H1 (cell line): Measurements from ENCODE around the gene PXDN. TPM values are rescaled to one million over a fixed set of nuclear protein-coding genes. Genes with fewer than 3 reads are reported as not detected.

Experiments
- BACH1 ChIP-seq: IDR thresholded peaks from 2 replicates; pipeline ENCODE4 v1.6.1; 2012; ENCODE audit warnings: low read length, improper control_type of control experiment
- CBX5 ChIP-seq: fragments of 300-800, 300-1000 bp; sonication (generic); IDR thresholded peaks from 2 replicates; pipeline ENCODE4 v1.7.1; 2016; ENCODE audit warnings: antibody characterized with exemption, low read length, low read depth
- CBX8 ChIP-seq: fragments of 300-800, 300-1000 bp; sonication (generic); IDR thresholded peaks from 2 replicates; pipeline ENCODE4 v1.7.1; 2016; ENCODE audit warnings: low read depth, low read length, borderline replicate concordance
- polyA plus RNA-seq, 7 experiments: library from polyadenylated mRNA; depleted of rRNA in 3 of 7; stranded (reverse) in 5 of 7; unstranded in 2 of 7; fragments of >200 nt in 5 of 7; fragments of 200-250 nt in 2 of 7; gene quantifications; 1 replicate in 5 of 7; 2 replicates in 1 of 7; 4 replicates in 1 of 7; pipeline versions ENCODE4 v1.2.1 to v1.2.3, GENCODE V29; 2011 to 2013; ENCODE audit warnings: missing spikeins in 2 of 7, mixed read lengths in 2 of 7
- total RNA-seq: library from RNA; stranded (reverse); fragmentation: NEBNext Ultra II Directional; extraction: Animal tissue kit (Norgen Biotek cat#: 25700); gene quantifications from 2 replicates; pipeline ENCODE4 v1.2.1, GENCODE V29; 2021

PXDN gene
- total and polyA plus RNA-seq, 2 of the 8 experiments (the other 6 are each of a cell fraction or from before 2014, with no cell fraction given) = 104 to 141 TPM

DNA sequence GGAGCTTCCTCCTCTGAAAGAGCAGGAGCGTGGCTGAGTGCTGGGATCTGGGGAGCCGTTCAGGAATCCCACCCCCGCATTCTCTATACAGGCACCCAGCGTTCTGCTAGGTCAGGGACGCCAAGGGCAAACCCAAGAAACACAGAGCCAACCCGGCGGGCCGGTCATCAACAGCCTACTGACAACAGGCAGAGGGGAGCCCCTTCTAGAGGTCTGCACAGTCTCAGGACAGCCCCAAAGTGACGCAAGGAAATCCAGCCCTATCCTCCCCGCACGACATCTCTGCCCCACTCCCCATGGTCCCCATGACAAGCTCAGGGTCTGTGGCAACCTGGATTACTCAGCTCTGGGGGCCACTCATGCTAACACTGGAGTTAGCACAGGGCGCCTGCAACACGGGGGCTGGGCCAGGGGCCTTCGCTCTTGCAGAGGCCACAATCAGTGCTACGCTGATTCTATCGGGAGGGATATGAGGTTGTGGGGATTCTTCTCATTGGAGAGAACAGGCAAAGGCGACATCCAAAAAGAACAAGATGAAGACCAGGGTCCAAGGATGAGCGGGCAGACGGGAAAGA, 81.6 kb downstream of the PXDN start (continued):
- TF ChIP-seq CBX5 (no peak), BACH1 (no peak), CBX8 (no peak)
- TF ChIP-seq, all 59 proteins: peak for 0
